ENCODE measurements around the gene HMBS.

DNA sequence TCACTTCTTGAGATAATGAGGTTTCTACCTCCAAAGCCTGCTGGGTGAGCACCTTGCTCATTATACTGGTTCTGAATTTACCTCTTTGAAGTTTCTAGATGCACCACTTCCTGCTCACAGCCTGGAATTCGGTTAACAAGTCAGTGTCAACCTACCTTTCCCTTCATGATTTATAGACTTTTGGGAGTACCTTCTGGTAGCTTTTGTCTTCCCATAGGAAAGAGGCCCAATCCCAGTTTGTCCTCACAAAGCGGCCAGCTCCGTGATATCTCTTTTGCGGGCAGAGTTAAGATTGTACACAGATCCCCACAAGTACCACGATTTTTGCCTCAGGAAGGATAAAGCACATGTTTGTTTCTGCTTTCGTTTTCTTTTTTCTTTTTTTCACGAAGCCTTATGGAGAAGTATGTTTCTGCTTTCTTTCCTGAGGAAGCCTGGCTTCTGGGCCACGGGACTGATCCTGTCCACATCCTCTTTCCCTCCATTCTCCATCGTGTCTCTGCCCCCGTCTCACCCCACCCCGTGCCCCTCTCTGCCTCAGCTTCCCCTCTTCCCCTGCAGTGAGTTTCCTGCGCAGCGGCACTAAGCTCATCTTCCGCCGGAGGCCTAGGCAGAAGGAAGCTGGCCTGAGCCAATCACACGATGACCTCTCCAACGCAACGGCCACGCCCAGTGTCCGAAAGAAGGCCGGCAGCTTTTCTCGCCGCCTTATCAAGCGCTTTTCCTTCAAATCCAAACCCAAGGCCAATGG, 31.0 kb downstream of the HMBS start:
- TF ChIP-seq, protein P1, sequence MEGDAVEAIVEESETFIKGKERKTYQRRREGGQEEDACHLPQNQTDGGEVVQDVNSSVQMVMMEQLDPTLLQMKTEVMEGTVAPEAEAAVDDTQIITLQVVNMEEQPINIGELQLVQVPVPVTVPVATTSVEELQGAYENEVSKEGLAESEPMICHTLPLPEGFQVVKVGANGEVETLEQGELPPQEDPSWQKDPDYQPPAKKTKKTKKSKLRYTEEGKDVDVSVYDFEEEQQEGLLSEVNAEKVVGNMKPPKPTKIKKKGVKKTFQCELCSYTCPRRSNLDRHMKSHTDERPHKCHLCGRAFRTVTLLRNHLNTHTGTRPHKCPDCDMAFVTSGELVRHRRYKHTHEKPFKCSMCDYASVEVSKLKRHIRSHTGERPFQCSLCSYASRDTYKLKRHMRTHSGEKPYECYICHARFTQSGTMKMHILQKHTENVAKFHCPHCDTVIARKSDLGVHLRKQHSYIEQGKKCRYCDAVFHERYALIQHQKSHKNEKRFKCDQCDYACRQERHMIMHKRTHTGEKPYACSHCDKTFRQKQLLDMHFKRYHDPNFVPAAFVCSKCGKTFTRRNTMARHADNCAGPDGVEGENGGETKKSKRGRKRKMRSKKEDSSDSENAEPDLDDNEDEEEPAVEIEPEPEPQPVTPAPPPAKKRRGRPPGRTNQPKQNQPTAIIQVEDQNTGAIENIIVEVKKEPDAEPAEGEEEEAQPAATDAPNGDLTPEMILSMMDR (IDR thresholded peaks at IDR 0.05) = no peak
- no peak for TF ChIP-seq POLR2A (IDR thresholded peaks at IDR 0.05)

All from heart left ventricle (tissue), 13 donors.